Loucy (cell line): ENCODE data around the gene MSX1.

Source experiments
- H2AFZ ChIP-seq: fragments of 200-600 bp; sonication (generic); 2 replicates; pipeline ENCODE4 v1.6.0; 2016; ENCODE audit warnings: antibody characterized with exemption, mild to moderate bottlenecking, low read length, moderate library complexity
- H3F3A ChIP-seq: fragments of 200-600 bp; 2 replicates; pipeline ENCODE4 v1.6.0; 2016; ENCODE audit warnings: antibody characterized with exemption, low read depth, mild to moderate bottlenecking
- H3K27me3 ChIP-seq: fragments of 200-600 bp; sonication (generic); 2 replicates; pipeline ENCODE4 v1.6.1; 2014; ENCODE audit warnings: low read length, mild to moderate bottlenecking; ENCODE audit not compliant: insufficient read depth, poor library complexity, severe bottlenecking
- H3K36me3 ChIP-seq: fragments of 200-600 bp; sonication (generic); 2 replicates; pipeline ENCODE4 v1.6.1; 2016; ENCODE audit warnings: low read length; ENCODE audit not compliant: insufficient read depth
- H3K4me1 ChIP-seq: fragments of 200-600 bp; sonication (generic); 2 replicates; pipeline ENCODE4 v1.5.1; 2014; ENCODE audit warnings: low read length, mild to moderate bottlenecking; ENCODE audit not compliant: insufficient read depth, poor library complexity, severe bottlenecking
- H3K4me2 ChIP-seq: fragments of 200-600 bp; sonication (generic); 2 replicates; pipeline ENCODE4 v1.6.0; 2014; ENCODE audit warnings: antibody characterized with exemption, low read length, low read depth, mild to moderate bottlenecking; ENCODE audit not compliant: poor library complexity, severe bottlenecking
- H3K4me3 ChIP-seq: fragments of 200-600 bp; sonication (generic); 2 replicates; pipeline ENCODE4 v1.5.1; 2014; ENCODE audit warnings: low read length, mild to moderate bottlenecking, mixed read lengths; ENCODE audit not compliant: poor library complexity, severe bottlenecking
- H3K79me2 ChIP-seq: fragments of 200-600 bp; sonication (generic); 2 replicates; pipeline ENCODE4 v1.6.1; 2014; ENCODE audit warnings: low read length; ENCODE audit not compliant: insufficient read depth
- H3K9ac ChIP-seq: fragments of 200-600 bp; sonication (generic); 2 replicates; pipeline ENCODE4 v1.6.0; 2014; ENCODE audit warnings: mild to moderate bottlenecking, low read depth, low read length, moderate library complexity; ENCODE audit not compliant: poor library complexity, severe bottlenecking
- H3K9me2 ChIP-seq: fragments of 200-600 bp; sonication (generic); replicated peaks from 2 replicates; pipeline ENCODE4 v1.6.1; 2016; ENCODE audit warnings: low read depth, low read length, mixed read lengths
- H3K9me3 ChIP-seq: fragments of 200-600 bp; sonication (generic); 2 replicates; pipeline ENCODE4 v1.6.1; 2014; ENCODE audit warnings: mild to moderate bottlenecking, antibody characterized with exemption, low read length, low read depth; ENCODE audit not compliant: insufficient read depth
- H4K20me1 ChIP-seq: fragments of 200-600 bp; sonication (generic); 2 replicates; pipeline ENCODE4 v1.6.0; 2014; ENCODE audit warnings: antibody characterized with exemption, low read length, mild to moderate bottlenecking; ENCODE audit not compliant: insufficient read depth, poor library complexity, severe bottlenecking
- EZH2phosphoT487 ChIP-seq: fragments of 200-600 bp; IDR thresholded peaks from 2 replicates; pipeline ENCODE4 v1.6.1; 2018; ENCODE audit warnings: antibody characterized with exemption, mild to moderate bottlenecking, moderate library complexity, borderline replicate concordance
- TF ChIP-seq, protein P1 (sequence below): fragments of 200-600 bp; sonication (generic); conservative IDR thresholded peaks from 2 replicates; pipeline ENCODE4 v1.5.1; 2014; ENCODE audit warnings: mild to moderate bottlenecking, antibody characterized with exemption, low read length

The MSX1 gene

DNA sequence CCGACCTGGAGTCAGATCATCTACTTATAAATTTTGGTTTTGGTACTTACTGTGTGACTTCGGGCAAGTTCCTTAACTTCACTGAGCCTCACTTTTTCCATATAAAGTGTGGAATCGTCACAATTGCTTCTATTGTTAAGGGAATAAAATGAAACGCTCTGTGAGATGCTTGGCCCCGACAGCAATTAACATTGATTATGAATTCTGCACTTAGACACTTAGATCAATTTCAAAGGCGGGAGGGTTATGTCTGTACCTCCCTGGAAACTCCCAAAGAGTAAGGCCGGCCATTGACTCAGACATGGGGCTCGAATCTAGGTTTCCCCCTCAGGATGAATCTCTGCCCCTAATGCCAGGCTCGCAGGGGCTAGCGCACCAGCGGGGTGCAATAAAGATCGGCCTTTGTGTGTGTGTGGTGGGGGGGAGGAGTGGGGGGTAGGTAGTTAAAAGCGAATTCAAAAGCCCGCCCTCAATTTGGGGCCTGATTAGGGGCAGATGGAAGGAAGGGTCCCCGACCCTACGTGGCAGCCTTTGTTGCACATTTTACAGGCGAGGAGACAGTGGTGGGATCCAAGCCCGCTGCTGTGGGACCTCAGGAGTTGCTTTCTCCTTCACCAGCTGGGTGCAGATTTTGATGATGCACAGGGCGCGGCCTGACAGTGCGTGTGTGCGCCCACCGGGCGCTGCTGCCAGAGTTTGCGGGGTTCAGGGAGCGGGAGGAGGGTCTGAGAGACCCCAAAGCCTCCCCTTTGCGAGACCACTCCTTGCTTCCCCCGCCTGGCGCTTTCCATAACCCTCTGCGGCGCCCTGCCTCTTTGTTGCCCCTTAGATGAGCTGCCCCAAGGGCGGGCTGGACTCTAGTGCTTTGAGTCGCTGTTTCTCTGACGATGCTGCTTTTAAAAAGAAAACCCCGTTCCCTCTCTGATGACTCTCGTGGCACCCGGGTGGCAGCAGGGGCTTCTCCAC lies 9.6 kb downstream of the MSX1 start:
- Histone ChIP-seq H3F3A (no peaks in the 10 kb centered on the region), H3K4me3 (no peak overlapping the region), H3K9me2 (no peaks in the 10 kb centered on the region), H3K9me3 (no peaks in the 10 kb centered on the region), H4K20me1 (no peaks in the 10 kb centered on the region), H3K4me1 (no peaks in the 10 kb centered on the region), H3K36me3 (no peaks in the 10 kb centered on the region), H3K27me3 (no peaks in the 10 kb centered on the region), H3K4me2 (no peak overlapping the region), H3K9ac (no peak overlapping the region), H2AFZ (no peak overlapping the region), H3K79me2 (no peaks in the 10 kb centered on the region)
- TF ChIP-seq, protein P1, sequence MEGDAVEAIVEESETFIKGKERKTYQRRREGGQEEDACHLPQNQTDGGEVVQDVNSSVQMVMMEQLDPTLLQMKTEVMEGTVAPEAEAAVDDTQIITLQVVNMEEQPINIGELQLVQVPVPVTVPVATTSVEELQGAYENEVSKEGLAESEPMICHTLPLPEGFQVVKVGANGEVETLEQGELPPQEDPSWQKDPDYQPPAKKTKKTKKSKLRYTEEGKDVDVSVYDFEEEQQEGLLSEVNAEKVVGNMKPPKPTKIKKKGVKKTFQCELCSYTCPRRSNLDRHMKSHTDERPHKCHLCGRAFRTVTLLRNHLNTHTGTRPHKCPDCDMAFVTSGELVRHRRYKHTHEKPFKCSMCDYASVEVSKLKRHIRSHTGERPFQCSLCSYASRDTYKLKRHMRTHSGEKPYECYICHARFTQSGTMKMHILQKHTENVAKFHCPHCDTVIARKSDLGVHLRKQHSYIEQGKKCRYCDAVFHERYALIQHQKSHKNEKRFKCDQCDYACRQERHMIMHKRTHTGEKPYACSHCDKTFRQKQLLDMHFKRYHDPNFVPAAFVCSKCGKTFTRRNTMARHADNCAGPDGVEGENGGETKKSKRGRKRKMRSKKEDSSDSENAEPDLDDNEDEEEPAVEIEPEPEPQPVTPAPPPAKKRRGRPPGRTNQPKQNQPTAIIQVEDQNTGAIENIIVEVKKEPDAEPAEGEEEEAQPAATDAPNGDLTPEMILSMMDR = no peak
- no peak for TF ChIP-seq EZH2phosphoT487

DNA sequence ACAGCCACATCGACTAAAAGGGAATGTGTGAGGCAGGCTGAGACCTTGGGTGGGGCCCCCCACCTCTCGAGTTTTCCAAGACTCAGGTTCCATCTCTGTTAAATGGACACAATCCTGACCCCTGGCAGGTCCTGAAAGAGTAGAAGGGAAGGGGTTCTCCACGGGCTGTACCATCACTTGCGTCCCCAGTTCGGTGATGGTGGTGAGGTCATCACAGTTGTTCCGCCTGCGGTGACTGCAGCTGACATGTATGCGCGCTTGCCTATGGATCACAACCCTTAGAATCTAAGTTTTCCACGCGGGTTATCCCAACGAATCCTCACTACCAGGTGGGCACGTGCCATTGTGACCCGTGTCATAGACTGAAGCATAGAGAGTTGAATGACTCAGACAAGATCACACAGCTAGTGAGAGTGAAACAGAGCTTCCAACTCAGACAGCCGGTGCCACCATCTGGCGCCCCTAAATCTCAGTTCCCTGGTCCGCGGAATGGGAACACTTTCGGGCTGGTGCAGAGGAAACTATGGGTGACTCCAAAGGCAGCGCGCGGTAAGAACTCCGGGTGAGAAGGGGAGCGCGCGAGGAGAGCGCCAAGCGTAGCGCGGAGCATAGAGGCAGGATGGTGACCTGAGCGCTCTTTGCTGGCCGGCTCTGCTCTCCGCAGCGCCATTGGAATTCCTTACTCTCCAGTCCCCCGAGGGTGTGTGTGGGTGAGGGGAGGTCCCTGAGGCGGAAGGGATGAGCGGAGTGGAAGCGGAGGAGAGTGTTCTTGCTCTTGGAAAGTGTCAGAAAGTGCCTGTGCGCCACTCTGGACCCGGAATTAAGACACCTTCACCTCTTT lies 10.5 kb downstream of the MSX1 start:
- Histone ChIP-seq H2AFZ (no peak overlapping the region), H3K9ac (no peak overlapping the region), H3K9me3 (no peaks in the 10 kb centered on the region), H3K79me2 (no peaks in the 10 kb centered on the region), H3K4me3 (no peak overlapping the region), H3K4me1 (no peaks in the 10 kb centered on the region), H3K9me2 (no peaks in the 10 kb centered on the region), H3K4me2 (no peak overlapping the region), H3F3A (no peaks in the 10 kb centered on the region), H3K27me3 (no peaks in the 10 kb centered on the region), H3K36me3 (no peaks in the 10 kb centered on the region), H4K20me1 (no peaks in the 10 kb centered on the region)
- TF ChIP-seq EZH2phosphoT487 = no peak
- TF ChIP-seq, protein P1 = no peak

DNA sequence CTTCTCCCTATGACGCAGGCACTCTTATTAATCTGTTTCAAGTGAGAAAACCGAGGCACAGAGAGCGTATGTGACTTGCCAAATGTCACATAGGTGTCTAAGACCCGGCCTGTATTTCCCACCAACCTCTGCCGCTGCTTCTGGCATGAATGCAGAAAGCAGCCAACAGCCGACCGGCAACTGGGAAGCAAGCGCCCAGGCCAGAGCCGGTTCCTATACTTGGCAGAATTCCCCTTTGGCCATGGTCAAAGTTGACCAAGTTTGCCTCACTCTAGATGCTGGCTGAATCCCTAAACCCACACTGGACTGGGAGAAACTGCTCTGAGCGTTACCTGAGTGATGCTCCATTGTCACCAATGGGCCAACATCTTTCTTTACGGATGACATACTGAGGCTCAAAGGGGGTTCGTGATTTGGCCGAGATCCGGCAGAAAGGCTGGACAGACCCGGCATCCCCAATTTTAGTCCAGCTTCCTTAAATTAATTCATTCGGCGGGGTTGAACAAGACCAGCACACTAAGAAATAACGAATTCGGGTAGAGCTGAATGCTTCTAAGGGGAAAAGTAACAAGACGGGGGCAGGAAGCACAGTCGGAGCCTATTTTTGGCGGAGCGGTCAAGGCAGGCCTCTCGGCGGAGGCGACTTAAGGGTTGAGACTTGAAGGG lies 11.2 kb downstream of the MSX1 start:
- Histone ChIP-seq H2AFZ (no peak overlapping the region), H3K4me2 (no peak overlapping the region)

More for the DNA sequence above, 11.2 kb downstream of the MSX1 start:
- H3K9ac ChIP-seq = no peak overlapping the region
- H3K27me3 ChIP-seq = no peaks in the 10 kb centered on the region
- no peaks in the 10 kb centered on the region for H3K79me2 ChIP-seq
- no peaks in the 10 kb centered on the region for H4K20me1 ChIP-seq
- H3K9me2 ChIP-seq = no peaks in the 10 kb centered on the region
- H3K9me3 ChIP-seq = no peaks in the 10 kb centered on the region
- TF ChIP-seq, protein P1 = no peak
- TF ChIP-seq EZH2phosphoT487 = no peak
- no peak overlapping the region for H3K4me3 ChIP-seq
- no peaks in the 10 kb centered on the region for H3K4me1 ChIP-seq
- H3F3A ChIP-seq = no peaks in the 10 kb centered on the region
- H3K36me3 ChIP-seq = no peaks in the 10 kb centered on the region
